Colonic mucosa (tissue), 4 donors: ENCODE data around the gene DHCR24. TPM values are rescaled to one million over a fixed set of nuclear protein-coding genes. Genes with fewer than 3 reads are reported as not detected.

Experiments used
- DNase-seq: peaks from one replicate; pipeline ENCODE4 v3.0.0-alpha.2; 2020
- H3K27ac ChIP-seq: fragments of 200-600 bp; one replicate; pipeline ENCODE4 v1.8.0; 2021
- H3K27me3 ChIP-seq: fragments of 200-600 bp; one replicate; pipeline ENCODE4 v1.8.0; 2021
- H3K36me3 ChIP-seq: fragments of 200-600 bp; one replicate; pipeline ENCODE4 v1.8.0; 2021
- H3K4me1 ChIP-seq: fragments of 200-600 bp; one replicate; pipeline ENCODE4 v1.8.0; 2021; ENCODE audit warnings: mild to moderate bottlenecking
- H3K4me3 ChIP-seq: fragments of 200-600 bp; one replicate; pipeline ENCODE4 v1.8.0; 2021
- H3K9ac ChIP-seq, 2 donors: one replicate each; pipeline ENCODE4 v1.7.0; 2013; ENCODE audit warnings: control low read depth in 2 of 2, low read depth in 2 of 2, low read length in 2 of 2
- H3K9me3 ChIP-seq: fragments of 200-600 bp; one replicate; pipeline ENCODE4 v1.8.0; 2021
- intact Hi-C: fragments of 100-400 bp; cut with DNase I; formaldehyde crosslinking; loops from one replicate; pipeline ENCODE4 v1.14.1; 2022
- total RNA-seq, 2 donors: library from RNA; stranded (reverse); fragmentation: NEBNext Ultra II Directional in 1 of 2; extraction: Animal tissue kit (Norgen Biotek cat#: 25700) in 1 of 2; gene quantifications; one replicate each; pipeline ENCODE4 v1.2.1, GENCODE V29; 2021
- TF ChIP-seq, protein P1 (sequence below): fragments of 200-600 bp; IDR thresholded peaks from one replicate; pipeline ENCODE4 v1.8.0; 2022; ENCODE audit warnings: antibody characterized with exemption, mild to moderate bottlenecking
- donor health status: healthy.
- donor health status: DM: no; HTN: no; CAD: no.
- donor health status: DM: no; HTN: no; CAD: no.

DHCR24 gene
- total RNA-seq, 2 donors from 2014 or later = 254 to 310 TPM

GRCh38 chr1:54857141-54857540, 29.9 kb downstream of the DHCR24 start:
- Histone ChIP-seq H3K27me3 (no peaks in the 10 kb centered on the region), H3K4me1 (no peaks in the 10 kb centered on the region), H3K4me3 (no peak overlapping the region), H3K36me3 (peaks cover 10% of the 10 kb centered on the region), H3K9me3 (no peaks in the 10 kb centered on the region), H3K27ac (no peak overlapping the region), H3K9ac (no peak overlapping the region)
- no peak for DNase-seq
- TF ChIP-seq, protein P1, sequence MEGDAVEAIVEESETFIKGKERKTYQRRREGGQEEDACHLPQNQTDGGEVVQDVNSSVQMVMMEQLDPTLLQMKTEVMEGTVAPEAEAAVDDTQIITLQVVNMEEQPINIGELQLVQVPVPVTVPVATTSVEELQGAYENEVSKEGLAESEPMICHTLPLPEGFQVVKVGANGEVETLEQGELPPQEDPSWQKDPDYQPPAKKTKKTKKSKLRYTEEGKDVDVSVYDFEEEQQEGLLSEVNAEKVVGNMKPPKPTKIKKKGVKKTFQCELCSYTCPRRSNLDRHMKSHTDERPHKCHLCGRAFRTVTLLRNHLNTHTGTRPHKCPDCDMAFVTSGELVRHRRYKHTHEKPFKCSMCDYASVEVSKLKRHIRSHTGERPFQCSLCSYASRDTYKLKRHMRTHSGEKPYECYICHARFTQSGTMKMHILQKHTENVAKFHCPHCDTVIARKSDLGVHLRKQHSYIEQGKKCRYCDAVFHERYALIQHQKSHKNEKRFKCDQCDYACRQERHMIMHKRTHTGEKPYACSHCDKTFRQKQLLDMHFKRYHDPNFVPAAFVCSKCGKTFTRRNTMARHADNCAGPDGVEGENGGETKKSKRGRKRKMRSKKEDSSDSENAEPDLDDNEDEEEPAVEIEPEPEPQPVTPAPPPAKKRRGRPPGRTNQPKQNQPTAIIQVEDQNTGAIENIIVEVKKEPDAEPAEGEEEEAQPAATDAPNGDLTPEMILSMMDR = no peak
- intact Hi-C loops = no loop called here

DNA sequence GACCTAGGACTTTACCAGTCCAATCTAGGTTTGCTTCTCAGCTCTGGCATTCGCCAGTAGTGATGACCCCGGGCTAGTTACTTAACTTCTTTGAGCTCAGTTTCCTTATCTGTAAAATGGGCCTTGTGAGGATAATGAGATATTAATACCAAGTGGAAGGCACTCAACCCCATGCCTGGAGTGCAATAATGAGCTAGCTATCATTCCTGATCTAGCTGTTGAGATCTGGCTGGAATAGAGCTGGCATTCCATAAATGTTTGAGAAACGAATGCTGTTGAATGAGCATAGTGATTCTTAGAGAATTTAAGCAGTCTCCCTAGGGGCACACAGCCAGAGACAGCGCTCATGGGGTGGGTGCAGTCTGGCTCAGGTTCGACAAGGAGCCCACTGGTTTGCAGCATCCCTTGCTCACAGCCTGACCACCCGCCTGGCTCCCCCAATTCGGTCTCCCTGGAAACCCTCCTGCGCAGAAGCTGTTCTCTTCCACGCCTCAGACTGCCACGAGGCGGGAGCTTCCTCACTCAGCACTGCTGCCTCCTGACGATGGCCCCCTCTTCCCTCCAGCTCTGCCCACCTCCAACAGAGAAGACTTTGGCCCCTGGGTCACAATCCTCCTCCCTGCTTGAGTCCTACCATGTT, 32.5 kb downstream of the DHCR24 start:
- H3K9me3 ChIP-seq = no peaks in the 10 kb centered on the region
- TF ChIP-seq, protein P1 = no peak
- DNase-seq = no peak
- H3K4me3 ChIP-seq = no peak overlapping the region
- no peak overlapping the region for H3K9ac ChIP-seq
- no peaks in the 10 kb centered on the region for H3K4me1 ChIP-seq
- intact Hi-C loops = no loop called here
- H3K36me3 ChIP-seq = peaks cover 11% of the 10 kb centered on the region
- H3K27me3 ChIP-seq = no peaks in the 10 kb centered on the region
- H3K27ac ChIP-seq = no peak overlapping the region

DNA sequence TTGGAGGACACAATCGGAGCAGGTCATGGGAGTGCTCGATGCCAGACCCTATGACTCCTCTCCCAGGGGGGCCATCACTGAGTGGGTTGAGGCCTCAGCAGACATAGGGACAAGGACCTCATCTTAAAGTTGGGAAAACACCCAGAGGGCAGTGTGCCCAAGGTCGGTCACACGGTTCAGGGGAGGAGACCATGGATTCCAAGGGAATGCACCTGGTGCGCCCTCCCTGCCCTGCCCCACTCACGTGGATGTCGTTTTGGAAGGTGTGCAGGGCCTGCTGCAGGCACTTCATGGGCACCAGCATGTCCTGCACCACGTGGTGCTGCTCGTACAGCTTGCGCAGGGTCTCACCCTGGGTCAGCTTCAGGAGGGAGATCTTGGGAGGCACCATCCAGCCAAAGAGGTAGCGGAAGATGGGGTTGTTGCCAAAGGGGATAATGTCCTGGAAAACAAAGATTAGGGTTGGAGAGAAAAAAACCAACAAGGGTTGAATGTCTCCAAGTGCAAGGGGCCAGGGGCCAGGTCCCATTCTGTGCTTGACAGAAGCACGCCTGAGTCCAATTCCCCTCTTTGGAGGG, 33.1 kb downstream of the DHCR24 start:
- intact Hi-C loops = no loop called here
- H3K27ac ChIP-seq = no peak overlapping the region
- H3K27me3 ChIP-seq = no peaks in the 10 kb centered on the region
- TF ChIP-seq, protein P1 = no peak
- no peaks in the 10 kb centered on the region for H3K4me1 ChIP-seq
- H3K36me3 ChIP-seq = peaks cover 11% of the 10 kb centered on the region
- no peak for DNase-seq
- no peaks in the 10 kb centered on the region for H3K9me3 ChIP-seq
- H3K4me3 ChIP-seq = no peak overlapping the region
- no peak overlapping the region for H3K9ac ChIP-seq

DNA sequence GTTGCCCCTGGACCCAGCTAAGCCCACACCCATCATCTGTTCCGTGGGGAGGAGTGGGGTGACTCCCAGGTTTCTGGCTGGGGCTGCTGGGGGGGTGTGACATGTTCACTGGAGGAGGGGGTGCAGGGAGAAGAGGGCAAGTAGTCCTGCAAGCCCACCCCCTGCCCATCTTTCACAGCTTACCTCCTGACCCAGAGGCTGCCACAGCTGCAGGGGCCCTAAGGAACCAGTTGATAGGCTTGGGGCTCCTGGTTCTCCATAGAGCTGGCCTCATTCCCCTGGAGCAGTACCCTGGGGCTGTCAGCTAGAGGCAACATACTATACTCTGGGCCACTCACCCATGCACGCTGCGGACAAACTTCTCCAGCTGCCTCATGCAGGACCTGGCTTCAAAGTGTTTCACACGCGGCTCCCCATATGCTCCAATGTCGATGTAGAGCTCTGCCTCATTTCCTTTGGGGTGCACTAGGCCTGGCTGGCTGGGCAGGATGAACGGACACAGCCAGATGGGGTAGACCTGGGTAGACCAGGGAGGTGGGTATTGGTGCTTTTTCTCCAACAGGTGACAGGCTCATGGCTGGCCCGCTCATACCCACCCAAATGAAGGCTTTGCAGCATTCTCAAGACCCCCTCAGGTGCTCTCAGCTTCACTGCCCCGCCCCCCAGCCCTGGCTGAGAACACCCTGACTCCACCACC, 33.8 kb downstream of the DHCR24 start:
- no peaks in the 10 kb centered on the region for H3K9me3 ChIP-seq
- TF ChIP-seq, protein P1 = no peak
- H3K4me1 ChIP-seq = no peaks in the 10 kb centered on the region
- no peak overlapping the region for H3K9ac ChIP-seq
- H3K27me3 ChIP-seq = no peaks in the 10 kb centered on the region
- no peak overlapping the region for H3K27ac ChIP-seq
- peaks cover 11% of the 10 kb centered on the region for H3K36me3 ChIP-seq
- DNase-seq = no peak
- intact Hi-C loops = no loop called here
- H3K4me3 ChIP-seq = no peak overlapping the region

GRCh38 chr1:54851936-54852524, 35.0 kb downstream of the DHCR24 start:
- TF ChIP-seq, protein P1 = no peak
- H3K4me3 ChIP-seq = no peak overlapping the region
- H3K27me3 ChIP-seq = no peaks in the 10 kb centered on the region
- H3K9me3 ChIP-seq = no peaks in the 10 kb centered on the region
- intact Hi-C loops = no loop called here
- H3K27ac ChIP-seq = no peak overlapping the region
- no peak for DNase-seq
- H3K4me1 ChIP-seq = no peaks in the 10 kb centered on the region
- no peak overlapping the region for H3K9ac ChIP-seq
- H3K36me3 ChIP-seq = peaks cover 11% of the 10 kb centered on the region
